Suprapubic skin (tissue), 4 donors: Measurements from ENCODE around the gene PIEZO1. TPM values are rescaled to one million over a fixed set of nuclear protein-coding genes. Genes with fewer than 3 reads are reported as not detected.

Source experiments
- DNase-seq, 2 donors: peaks; one replicate each; pipeline ENCODE4 v3.0.0-alpha.2; 2019; ENCODE audit warnings: low spot score in 2 of 2
- H3K27ac ChIP-seq: fragments of 200-600 bp; sonication (generic); one replicate; pipeline ENCODE4 v1.5.1; 2019
- H3K27me3 ChIP-seq: fragments of 200-600 bp; sonication (generic); one replicate; pipeline ENCODE4 v1.5.1; 2019
- H3K36me3 ChIP-seq: fragments of 200-600 bp; sonication (generic); one replicate; pipeline ENCODE4 v1.5.1; 2019
- H3K4me1 ChIP-seq: fragments of 200-600 bp; sonication (generic); one replicate; pipeline ENCODE4 v1.5.1; 2019
- H3K4me3 ChIP-seq: fragments of 200-600 bp; sonication (generic); one replicate; pipeline ENCODE4 v1.5.1; 2019; ENCODE audit warnings: mild to moderate bottlenecking
- H3K9me3 ChIP-seq: fragments of 200-600 bp; sonication (generic); one replicate; pipeline ENCODE4 v1.5.1; 2019
- CTCF ChIP-seq, 2 donors: fragments of 200-600 bp in 1 of 2; fragments of 450-650 bp in 1 of 2; sonication (generic) in 1 of 2; IDR thresholded peaks; one replicate each; pipeline ENCODE4 v1.5.1; 2016 to 2019; ENCODE audit warnings: antibody characterized with exemption in 2 of 2, mild to moderate bottlenecking in 1 of 2, moderate library complexity in 1 of 2
- EP300 ChIP-seq: sonication (generic); formaldehyde crosslinking; IDR thresholded peaks from one replicate; pipeline ENCODE4 v1.6.1; 2017; ENCODE audit warnings: antibody characterized with exemption
- POLR2A ChIP-seq, 2 donors: fragments of 450-650 bp; IDR thresholded peaks; one replicate each; pipeline ENCODE4 v1.6.1; 2017; ENCODE audit warnings: antibody characterized with exemption in 2 of 2, mild to moderate bottlenecking in 2 of 2, moderate library complexity in 2 of 2
- POLR2AphosphoS5 ChIP-seq, 3 donors: sonication (generic); formaldehyde crosslinking; IDR thresholded peaks; one replicate each; pipeline ENCODE4 v1.6.1; 2017; ENCODE audit warnings: antibody characterized with exemption in 3 of 3
- WGBS: methylation state at CpG from one replicate; pipeline ENCODE4 v1.1.5; 2018; 5-methylcytosine and 5-hydroxymethylcytosine counted together
- total RNA-seq, 4 donors: library from RNA; depleted of rRNA; stranded (reverse); fragments of >200 nt; gene quantifications; one replicate each; pipeline ENCODE4 v1.1.0, GENCODE V29; 2016

The PIEZO1 gene
- total RNA-seq, 4 donors from 2014 or later, result 185 to 269 (median 224) TPM

- WGBS, result 93% methylated on average over 4 of the region's 13 CpGs
Observed at GRCh38 chr16:88732961-88733294, 52.1 kb downstream of the PIEZO1 start.

GRCh38 chr16:88732172-88732960 is 52.7 kb downstream of the PIEZO1 start:
- TF ChIP-seq CTCF (IDR thresholded peaks at IDR 0.05) (no peak), POLR2A (IDR thresholded peaks at IDR 0.05) (no peak), POLR2AphosphoS5 (IDR thresholded peaks at IDR 0.05) (no peak), EP300 (no peak)
- DNase-seq, result no peak
- H3K4me3 ChIP-seq, result no peak overlapping the region
- H3K9me3 ChIP-seq, result no peaks in the 10 kb centered on the region
- WGBS, result 67% methylated on average over 11 of the region's 30 CpGs
- peaks cover under 1% of the 10 kb centered on the region for H3K4me1 ChIP-seq
- peaks cover 73% of the 10 kb centered on the region for H3K36me3 ChIP-seq
- no peaks in the 10 kb centered on the region for H3K27me3 ChIP-seq
- no peak overlapping the region for H3K27ac ChIP-seq

More at GRCh38 chr16:88732961-88733294, 52.1 kb downstream of the PIEZO1 start:
- no peak for DNase-seq
- TF ChIP-seq POLR2AphosphoS5 (IDR thresholded peaks at IDR 0.05), result no peak
- no peak for TF ChIP-seq POLR2A (IDR thresholded peaks at IDR 0.05)
- no peak for TF ChIP-seq CTCF (IDR thresholded peaks at IDR 0.05)
- no peak for TF ChIP-seq EP300
- no peaks in the 10 kb centered on the region for H3K9me3 ChIP-seq
- H3K4me1 ChIP-seq, result peaks cover 5% of the 10 kb centered on the region
- H3K27ac ChIP-seq, result no peak overlapping the region
- H3K36me3 ChIP-seq, result peaks cover 68% of the 10 kb centered on the region
- H3K27me3 ChIP-seq, result no peaks in the 10 kb centered on the region
- no peak overlapping the region for H3K4me3 ChIP-seq

GRCh38 chr16:88731699-88732098 is 53.3 kb downstream of the PIEZO1 start:
- Histone ChIP-seq H3K27ac (no peak overlapping the region), H3K9me3 (no peaks in the 10 kb centered on the region), H3K36me3 (peaks cover 80% of the 10 kb centered on the region), H3K4me1 (no peaks in the 10 kb centered on the region), H3K4me3 (no peak overlapping the region), H3K27me3 (no peaks in the 10 kb centered on the region)
- 75% methylated on average over 14 of the region's 15 CpGs for WGBS
- DNase-seq, result no peak
- TF ChIP-seq CTCF (IDR thresholded peaks at IDR 0.05), result no peak
- TF ChIP-seq POLR2AphosphoS5 (IDR thresholded peaks at IDR 0.05), result no peak
- no peak for TF ChIP-seq EP300
- TF ChIP-seq POLR2A (IDR thresholded peaks at IDR 0.05), result no peak

GRCh38 chr16:88730632-88731607 is 54.1 kb downstream of the PIEZO1 start:
- peaks cover 80% of the 10 kb centered on the region for H3K36me3 ChIP-seq
- 90% methylated on average over 27 of the region's 34 CpGs for WGBS
- DNase-seq, result no peak
- no peaks in the 10 kb centered on the region for H3K4me1 ChIP-seq
- no peaks in the 10 kb centered on the region for H3K27me3 ChIP-seq
- H3K9me3 ChIP-seq, result no peaks in the 10 kb centered on the region
- no peak overlapping the region for H3K27ac ChIP-seq
- TF ChIP-seq POLR2A (IDR thresholded peaks at IDR 0.05), result no peak
- TF ChIP-seq CTCF (IDR thresholded peaks at IDR 0.05), result no peak
- no peak for TF ChIP-seq POLR2AphosphoS5 (IDR thresholded peaks at IDR 0.05)
- TF ChIP-seq EP300, result no peak
- H3K4me3 ChIP-seq, result no peak overlapping the region

DNA sequence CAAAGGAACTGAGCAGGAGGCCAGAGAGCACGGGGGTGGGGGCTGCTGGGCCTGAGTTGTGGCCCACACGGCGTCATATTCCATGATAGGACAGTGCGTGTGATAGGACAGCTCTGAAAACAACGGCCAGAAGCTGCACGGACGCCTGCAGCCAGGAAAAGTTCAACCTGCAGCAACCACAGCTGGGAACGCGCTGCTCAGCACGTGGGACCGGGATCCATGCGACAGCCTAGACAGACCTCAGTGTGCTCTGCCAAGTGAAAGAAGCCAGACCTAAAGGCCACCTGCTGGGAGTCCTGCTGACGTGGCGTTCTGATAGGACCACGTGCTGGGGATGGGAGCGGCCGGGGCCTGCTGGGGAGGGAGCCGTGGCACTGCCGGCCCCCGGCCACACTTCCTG is 57.1 kb downstream of the PIEZO1 start:
- peaks cover 78% of the 10 kb centered on the region for H3K36me3 ChIP-seq
- WGBS, result 83% methylated on average over 20 of the region's 20 CpGs
- DNase-seq, result no peak
- TF ChIP-seq CTCF (IDR thresholded peaks at IDR 0.05), result no peak
- no peak for TF ChIP-seq EP300
- TF ChIP-seq POLR2AphosphoS5 (IDR thresholded peaks at IDR 0.05), result no peak
- no peak for TF ChIP-seq POLR2A (IDR thresholded peaks at IDR 0.05)
- H3K9me3 ChIP-seq, result no peaks in the 10 kb centered on the region
- no peaks in the 10 kb centered on the region for H3K4me1 ChIP-seq
- no peak overlapping the region for H3K27ac ChIP-seq
- no peaks in the 10 kb centered on the region for H3K27me3 ChIP-seq
- no peak overlapping the region for H3K4me3 ChIP-seq
